HUDEP-2 (cell line): ENCODE results near the gene AADAT.
"Not testable (repeated sequence)": the region's sequence is repeated elsewhere in the genome, so short reads cannot be mapped to it uniquely, and the experiment has no call there.

Experiments
- DNase-seq, 76 experiments: peaks; one replicate each; lab custom pipeline; 2025; ENCODE audit not compliant: unreplicated experiment in 76 of 76; lab: John Stamatoyannopoulos, UW

The AADAT gene

DNA sequence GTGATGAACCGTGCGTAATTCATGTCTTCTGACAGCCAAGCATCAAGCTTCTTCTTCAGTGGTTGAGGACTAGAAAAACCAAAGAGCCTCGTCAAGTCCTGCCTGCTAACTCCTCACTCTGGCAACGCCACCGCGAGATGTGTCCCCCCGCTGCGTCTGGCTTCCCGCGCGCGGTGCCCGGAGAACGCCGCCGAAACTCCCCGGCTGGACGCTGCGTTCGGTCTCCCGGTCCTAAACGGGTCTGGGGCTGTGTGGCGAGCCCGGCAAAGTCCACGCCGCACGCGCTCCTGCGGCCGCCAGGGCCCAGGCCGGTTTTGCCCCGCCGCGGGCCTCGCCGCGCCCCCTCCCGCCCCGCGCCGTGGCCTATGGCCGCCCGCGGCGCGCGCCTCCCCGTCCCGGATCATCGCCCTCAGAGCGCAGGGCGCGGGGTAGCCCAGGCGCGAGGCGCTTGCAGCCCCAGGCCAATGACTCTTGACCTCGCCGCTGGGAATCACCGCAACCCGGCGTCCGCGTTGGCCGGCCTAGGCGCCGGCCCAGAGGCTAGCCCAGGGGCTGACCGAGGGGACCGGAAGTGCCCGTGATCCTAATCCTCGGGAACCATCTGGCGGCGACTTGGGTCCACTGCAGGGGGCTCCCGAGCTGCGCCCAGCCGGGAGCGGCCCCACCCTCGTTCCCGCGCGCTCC lies at the start of gene AADAT:
TSS of gene AADAT (minus strand) at position 289 of the 684 bp plus-strand sequence. CDS start at position 23, 266 bp downstream.
- peak in 71 of 76 experiments; percentile 3 to 76 (median 51) for DNase-seq

DNA sequence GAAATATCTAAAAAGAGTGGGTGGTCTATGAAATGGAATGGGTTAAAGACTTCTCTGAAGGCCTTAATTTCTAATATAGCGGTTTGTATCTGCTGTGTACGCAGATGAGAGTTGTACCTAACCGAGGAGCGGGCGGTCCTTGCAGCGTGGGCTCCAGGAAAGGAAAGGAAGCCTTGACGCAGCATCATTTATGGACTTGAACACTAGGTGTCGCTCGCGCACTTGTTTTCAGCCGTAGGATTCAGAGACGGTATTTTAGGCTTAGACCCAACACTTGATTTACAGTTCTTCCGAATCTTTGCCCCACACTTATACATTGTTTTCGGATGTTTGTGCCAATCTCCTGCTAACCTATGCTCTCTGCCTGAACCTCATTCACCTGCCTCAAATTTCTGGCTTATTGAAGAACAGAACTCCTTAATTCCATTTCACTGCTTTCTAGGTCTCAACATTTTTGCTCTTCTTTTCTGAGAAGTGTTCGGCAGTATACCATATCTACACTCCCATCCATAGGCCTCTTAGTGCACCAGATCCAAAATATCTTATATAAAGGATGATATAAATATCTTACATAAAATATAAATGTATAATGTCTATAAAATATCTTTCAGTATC lies 48.9 kb upstream of the AADAT start:
- DNase-seq = peak in 64 of 76 experiments; percentile 1 to 71 (median 42)

DNA sequence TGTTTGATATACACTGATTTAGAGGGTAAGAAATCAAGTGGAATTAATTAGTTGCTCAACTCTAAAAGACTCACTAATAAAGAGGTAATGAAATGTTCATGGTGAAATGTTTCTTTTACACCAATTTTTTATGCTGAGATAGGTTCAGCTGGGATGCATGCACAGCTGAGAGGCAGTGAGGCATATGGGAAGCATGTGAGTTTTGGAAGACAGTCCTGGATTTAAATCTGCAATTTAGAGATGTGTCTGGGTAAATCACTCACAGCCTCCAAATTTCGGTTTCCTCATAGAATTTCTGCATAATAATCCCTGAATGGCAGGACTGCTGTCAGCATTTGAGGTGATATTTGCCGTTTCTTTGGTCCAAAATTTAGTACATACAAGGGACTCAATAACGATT lies 48.2 kb upstream of the AADAT start:
- DNase-seq = no peak

DNA sequence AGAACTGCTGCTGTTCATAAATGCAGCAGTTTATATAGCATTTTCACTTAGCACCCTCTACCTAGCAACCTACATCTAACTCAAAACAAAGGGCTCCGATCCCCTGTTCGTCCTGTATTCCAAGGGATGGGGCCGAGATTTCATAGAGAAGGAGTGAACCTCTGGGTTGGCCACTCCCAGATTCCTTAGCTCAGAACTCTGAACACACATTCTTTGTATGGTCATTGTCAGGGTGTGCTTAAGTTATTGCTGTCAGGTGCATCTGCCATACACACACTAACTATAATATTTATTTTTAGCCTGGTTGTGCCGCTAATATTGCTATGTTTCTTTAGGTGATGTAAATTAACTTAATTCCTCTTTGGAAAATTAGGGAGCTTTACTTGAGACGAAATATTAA lies 47.7 kb upstream of the AADAT start:
- no peak for DNase-seq

DNA sequence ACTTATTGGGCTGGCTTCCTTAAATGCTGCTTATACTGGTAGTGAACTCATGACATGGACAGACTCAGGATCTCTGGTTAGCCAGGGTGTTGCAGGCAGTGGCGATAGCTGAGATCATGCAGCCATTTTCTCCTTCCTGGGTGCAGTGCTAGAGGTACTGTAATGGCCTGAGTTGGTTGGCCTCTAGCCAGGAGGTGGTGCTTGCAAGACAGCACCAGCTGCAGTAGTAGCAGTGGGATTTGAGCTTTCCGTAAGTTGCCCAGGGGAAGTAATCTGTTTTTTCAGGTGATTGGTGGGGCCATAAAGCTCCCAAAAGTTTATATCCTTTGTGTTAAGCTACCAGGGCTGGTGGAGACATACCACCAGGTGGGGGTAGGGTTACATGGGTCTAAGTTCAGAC lies 45.1 kb upstream of the AADAT start:
- DNase-seq = no peak

DNA sequence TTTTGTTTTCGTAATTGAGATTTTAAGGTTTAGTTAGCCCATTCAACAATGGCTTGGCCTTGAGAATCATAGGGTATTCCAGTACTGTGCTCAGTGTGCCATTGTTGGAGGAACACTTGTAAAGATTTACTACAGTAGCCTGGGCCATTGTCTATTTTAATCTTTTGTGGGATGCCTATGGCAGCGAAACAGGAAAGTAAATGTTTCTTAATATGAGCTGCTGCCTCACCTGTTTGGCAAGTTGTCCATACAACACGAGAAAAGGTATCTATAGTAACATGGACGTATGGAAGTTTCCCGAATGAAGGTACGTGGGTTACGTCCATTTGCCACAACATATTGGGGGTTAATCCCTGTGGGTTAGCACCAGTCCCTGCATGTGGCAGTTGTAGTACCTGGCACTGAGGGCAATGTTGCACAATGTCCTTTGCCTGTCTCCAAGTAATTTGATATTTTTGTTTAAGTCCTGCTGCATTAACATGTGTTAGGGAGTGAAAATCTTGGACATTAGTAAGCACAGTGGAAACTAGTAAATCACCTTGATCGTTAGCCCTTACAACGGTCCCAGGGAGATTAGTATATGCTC lies 38.6 kb upstream of the AADAT start:
- DNase-seq = no peak

DNA sequence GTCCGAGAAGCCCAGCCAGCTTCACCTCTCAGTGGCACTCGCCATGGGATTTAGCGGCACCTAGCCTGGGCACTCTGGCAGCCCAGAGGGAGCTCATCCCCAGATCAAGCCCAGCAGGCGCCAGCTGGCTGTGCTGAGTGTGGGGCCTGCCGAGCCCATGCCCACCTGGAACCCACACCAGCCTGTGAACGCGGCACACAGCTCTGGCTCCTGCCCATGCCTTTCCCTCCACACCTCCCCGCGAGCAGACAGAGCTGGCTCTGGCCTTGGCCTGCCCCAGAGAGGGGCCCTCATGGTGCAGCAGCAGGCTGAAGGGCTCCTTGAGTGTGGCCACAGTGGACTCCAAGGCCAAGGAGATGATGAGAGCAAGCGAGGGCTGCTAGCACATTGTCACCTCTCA lies 38.0 kb upstream of the AADAT start:
- no peak for DNase-seq

DNA sequence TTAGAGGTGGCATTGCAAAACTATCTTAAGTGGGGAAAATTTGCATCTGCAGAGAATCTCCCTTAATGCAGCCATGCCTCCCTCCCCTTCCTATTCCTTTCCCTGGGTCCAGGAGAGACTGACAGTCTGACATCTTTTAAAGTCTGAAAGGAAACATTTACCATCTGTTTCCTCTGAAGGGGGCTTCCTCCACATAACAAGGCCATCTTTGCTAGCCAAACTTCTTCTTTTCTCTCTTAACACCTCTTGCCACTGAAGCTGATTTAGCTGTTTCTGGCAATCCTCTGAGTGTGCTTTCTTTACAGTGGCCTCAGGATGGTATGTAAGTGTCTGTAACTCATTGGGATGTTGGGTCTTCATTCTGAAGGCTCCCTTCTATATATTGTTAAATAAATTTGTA lies 34.6 kb upstream of the AADAT start:
- DNase-seq = no peak

DNA sequence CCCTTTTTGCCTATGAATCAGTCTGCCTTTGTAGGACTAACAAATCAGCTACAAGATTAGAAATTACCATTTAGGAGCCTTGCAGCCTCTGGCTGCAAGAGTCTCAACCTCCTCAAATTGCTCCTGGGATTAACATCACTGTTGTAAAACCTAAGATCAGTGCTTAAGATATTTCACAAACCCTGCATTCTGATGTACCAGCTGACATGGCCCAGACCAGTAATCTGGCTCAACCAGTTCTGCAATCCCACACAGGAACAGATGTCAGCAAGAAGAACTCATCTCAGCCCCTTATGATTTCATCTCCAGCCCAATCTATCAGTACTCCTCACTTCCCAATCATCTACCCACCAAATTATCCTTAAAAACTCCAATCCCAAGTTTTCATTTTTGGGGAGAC lies 32.5 kb upstream of the AADAT start:
- DNase-seq = no peak

DNA sequence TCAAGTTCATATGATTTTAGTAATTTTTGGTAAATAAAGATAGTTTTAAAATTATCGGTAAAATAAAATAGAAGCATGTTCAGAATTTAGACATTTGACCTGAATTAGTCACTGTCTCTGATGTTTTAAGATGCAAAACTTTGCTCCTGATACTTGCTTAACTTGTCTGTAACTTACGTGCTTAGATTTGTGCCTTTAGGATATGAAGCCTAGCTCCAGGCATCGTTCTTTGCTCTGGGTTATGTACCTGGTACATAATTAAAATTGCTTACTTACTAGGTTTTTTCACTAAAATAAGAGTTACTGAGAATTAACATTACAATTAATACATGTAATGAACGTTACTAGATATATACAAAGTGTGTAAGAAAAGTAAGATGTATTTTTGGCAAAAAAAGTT lies 24.9 kb upstream of the AADAT start:
- DNase-seq = no peak

DNA sequence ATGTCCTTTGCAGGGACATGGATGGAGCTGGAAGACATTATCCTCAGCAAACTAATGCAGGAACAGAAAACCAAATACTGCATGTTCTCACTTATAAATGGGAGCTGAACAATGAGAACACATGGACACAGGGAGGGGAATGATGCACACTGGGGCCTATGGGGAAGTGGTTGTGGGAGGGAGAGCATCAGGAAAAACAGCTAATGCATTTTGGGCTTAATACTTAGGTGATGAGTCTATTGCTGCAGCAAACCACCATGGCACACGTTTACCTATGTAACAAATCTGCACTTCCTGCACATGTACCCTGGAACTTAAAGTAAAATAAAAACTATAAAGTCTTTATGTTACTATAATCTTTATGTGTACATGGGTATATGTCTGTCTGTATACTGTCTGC lies 24.4 kb upstream of the AADAT start:
- DNase-seq = not testable (repeated sequence)

DNA sequence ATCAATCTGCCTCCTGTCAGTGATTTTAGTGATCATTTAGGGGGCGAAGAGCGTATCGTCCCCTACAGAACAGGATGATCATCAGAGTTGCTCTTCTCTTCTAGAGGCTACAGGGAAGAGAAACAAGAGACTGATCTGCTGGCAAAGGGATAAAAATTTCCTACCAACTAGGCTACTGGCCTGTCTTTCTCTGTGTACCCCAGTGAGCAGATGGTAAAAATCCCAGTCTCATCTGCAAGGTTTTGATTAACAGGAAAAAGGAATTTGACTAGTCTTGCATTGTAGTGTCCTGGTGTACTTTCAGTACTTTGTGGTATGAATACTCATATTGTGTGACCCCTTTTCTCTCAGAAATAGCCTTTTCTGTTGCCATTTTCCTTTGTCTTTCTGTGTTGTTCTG lies 21.8 kb upstream of the AADAT start:
- DNase-seq = no peak

DNA sequence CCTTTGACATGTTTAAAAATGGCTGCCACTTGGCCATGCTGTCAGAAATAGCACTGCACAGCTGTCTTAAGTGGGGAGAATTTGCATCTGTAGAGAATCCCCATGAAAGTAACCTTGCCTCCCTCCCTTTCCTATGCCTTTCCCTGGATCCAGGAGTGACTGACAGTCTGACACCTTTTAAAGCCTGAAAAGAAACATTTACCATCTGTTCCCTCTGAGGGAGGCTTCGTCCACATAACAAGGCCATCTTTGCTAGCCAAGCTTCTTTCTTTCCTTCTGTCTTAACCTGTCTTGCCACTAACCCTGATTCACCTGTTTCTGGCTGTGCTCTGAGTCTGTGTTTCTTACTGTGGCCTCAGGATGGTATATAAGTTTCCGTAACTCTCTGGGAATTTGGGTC lies 21.3 kb upstream of the AADAT start:
- no peak for DNase-seq

DNA sequence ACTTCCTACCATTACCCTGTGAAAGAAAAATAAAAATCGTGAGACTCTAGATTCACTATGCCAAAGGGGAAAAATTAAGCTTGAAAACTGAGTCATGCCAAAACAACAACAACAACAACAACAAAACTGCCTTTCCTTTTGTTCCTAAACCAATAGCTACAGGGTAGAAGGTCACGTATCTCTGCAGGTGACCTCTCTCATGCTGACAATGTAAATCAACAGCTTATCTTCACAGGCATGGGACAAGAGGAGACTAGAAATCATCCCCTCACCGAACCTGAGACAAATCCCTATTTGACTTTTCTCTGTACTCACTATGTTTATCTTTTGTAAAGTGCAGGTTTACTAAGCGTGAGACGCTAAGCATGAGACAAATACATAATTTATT lies 20.5 kb upstream of the AADAT start:
- no peak for DNase-seq

DNA sequence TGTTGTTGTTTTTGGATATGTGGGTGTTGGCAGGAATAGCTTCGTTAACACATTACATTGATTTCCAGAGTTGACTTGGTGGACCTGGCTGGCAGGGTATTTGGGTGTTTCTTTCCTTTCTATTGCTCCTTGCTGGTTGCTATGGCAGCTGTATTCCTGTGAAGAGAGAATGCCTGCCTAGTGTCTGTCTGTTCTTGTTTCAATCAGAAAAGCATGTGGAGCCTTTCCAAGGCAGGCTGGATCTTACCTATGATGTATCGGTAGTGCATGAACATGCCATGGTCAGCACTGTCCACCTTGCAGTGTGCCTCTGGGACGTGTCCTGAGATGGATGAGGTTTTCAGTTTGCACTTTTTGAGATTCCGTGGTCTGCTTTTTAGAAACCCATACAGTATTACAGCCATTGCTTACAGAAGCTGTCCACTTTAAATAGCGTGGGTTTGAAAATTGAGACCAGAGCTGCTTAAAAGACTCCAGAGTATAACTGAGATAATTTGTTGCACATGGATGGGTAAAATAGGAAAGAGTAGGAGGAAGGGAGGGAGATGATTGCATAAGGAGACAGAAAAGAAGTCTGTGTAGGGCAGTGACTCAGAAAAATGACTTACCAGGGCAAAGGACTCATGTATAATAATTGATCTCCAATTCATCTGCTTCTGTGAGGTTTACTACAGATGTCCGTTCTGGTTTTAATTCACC lies 20.0 kb upstream of the AADAT start:
- DNase-seq = no peak

DNA sequence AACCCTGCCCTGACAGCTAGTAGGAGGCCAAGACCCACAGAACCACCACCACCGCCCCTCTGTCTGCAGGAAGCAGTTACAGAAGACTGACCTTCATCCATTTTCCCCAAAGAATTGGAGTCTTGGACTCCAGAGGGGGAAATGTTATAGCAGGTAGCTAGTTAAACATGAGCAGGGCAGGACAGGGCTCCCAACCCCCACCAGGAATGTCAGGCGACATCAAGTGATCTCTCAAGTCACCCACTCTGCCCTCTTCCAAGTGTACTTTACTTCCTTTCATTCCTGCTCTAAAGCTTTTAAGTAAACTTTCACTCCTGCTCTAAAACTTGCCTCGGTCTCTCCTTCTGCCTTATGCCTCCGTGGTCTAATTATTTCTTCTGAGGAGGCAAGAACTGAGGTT lies 17.1 kb upstream of the AADAT start:
- no peak for DNase-seq

DNA sequence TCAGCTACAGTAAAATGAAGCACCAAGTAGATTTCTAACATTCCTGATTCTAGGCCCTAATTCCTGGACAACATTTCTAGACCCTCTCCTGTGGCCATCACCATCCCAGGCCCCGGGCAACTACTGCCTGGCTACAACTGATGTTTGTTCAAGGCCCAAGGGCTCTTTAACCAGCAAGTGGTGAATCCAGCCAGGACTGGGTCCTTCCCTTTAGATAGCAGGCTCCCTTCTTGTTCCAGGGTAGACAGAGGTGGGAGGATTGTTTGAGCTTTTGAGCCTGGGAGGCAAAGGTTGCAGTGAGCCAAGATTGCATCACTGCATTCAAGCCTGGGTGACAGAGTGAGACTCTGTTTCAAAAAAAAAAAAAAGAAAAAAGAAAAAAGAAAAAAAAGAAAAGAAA lies 12.7 kb upstream of the AADAT start:
- no peak for DNase-seq

DNA sequence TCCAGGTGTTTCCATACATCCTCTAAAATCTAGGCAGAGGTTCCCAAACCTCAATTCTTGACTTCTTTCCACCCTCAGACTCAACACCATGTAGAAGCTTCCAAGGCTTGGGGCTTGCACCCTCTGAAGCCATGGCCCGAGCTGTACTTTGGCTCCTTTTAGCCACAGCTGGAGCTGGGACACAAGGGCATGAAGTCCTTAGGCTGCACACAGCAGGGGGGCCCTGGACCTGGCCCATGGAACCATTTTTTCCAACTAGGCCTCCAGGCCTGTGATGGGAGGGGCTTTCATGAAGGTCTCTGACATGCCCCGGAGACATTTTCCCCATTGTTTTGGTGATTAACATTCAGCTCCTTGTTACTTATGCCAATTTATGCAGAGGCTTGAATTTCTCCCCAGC lies 8.4 kb upstream of the AADAT start:
- not testable (repeated sequence) for DNase-seq

DNA sequence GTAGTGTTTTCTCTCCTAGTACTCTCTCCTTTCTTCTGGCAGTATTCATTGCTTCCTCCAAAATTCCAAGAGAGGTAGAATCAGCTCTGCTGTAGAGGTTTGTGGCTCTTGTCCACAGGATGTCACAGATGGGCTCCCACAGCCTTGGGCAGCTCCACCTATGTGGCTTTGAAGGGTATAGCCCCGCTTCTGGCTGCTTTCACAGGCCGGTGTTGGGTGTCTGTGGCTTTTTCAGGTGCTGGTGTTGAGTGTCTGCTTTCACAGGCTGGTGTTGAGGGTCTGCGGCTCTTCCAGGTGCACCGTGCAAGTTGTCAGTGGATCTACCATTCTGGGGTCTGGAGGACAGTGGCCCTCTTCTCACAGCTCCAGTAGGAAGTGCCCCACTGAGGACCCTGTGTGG lies 7.9 kb upstream of the AADAT start:
- DNase-seq = no peak

DNA sequence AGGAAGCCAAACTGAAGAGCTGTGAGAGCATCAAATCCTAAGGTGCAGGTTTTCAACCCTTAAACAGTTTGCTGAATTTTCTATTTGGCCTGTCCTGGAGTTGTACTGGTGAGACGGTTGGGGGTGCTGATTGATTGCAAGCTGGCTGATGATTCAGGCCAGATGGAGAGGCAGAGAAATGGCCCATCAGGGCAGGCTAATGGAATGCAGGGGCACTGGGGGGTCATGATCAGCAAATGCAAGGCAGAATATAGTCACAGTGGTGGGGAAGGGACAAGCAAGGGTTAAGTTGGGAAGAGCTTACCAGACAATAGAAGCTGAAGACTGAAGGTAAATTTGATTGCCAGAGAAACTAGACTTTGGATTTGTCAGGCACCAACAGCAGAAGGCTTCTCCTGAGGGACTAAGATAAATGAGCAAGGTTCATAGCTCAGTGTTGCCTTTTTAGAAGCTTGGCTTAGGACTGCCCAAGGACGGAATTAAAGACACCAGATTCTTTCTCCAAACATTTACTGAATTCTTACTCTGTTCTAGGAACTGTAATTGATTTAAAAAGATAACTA lies 4.3 kb upstream of the AADAT start:
- no peak for DNase-seq

DNA sequence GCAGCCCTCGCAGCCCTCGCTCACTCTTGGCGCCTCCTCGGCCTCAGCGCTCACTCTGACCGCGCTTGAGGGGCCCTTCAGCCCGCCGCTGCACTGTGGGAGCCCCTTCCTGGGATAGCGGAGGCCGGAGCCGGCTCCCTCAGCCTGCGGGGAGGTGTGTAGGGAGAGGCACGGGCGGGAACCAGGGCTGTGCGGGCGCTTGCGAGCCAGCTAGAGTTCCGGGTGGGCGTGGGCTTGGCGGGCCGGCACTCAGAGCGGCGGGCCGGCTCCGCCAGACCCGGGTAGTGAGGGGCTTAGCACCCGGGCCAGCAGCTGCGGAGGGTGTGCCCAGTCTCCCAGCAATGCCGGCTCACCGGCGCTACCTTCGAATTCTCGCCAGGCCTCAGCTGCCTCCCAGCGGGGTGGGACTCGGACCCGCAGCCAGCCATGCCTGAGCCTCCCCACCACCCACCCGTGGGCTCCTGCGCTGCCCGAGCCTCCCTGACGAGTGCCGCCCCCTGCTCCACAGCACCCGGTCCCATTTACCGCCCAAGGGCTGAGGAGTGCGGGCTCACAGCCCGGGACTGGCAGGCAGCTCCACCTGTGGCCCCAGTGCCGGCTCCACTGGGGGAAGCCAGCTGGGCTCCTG lies 1.4 kb upstream of the AADAT start:
- no peak for DNase-seq
